A673 (cell line): ENCODE results near the gene APOC3.

ENCODE experiments used
- CTCF ChIP-seq: fragments of 300-800, 200-600 bp; sonication (generic); conservative IDR thresholded peaks from 2 replicates; pipeline ENCODE4 v1.5.1; 2017; ENCODE audit warnings: low read depth, mild to moderate bottlenecking, antibody characterized with exemption, low read length, moderate library complexity, mixed read lengths
- EZH2 ChIP-seq: fragments of 200-600 bp; sonication (generic); IDR thresholded peaks from 2 replicates; pipeline ENCODE4 v1.6.1; 2017; ENCODE audit warnings: borderline replicate concordance, low read depth, mild to moderate bottlenecking, mixed read lengths, antibody characterized with exemption, low read length; ENCODE audit not compliant: poor library complexity, severe bottlenecking

GRCh38 chr11:116791813-116792143 is 37.9 kb upstream of the APOC3 start, which contains the start of gene APOA5:
- TF ChIP-seq CTCF (no peak), EZH2 (no peak)
